C4-2B (cell line): Measurements from ENCODE around the gene ABHD2.

Source experiments
- ZFX ChIP-seq: fragments of 450-650 bp; IDR thresholded peaks from 2 replicates; pipeline ENCODE4 v1.6.1; 2017
- TF ChIP-seq, protein P1 (sequence below): fragments of 450-650 bp; conservative IDR thresholded peaks from 2 replicates; pipeline ENCODE4 v1.5.1; 2017; ENCODE audit warnings: mild to moderate bottlenecking

DNA sequence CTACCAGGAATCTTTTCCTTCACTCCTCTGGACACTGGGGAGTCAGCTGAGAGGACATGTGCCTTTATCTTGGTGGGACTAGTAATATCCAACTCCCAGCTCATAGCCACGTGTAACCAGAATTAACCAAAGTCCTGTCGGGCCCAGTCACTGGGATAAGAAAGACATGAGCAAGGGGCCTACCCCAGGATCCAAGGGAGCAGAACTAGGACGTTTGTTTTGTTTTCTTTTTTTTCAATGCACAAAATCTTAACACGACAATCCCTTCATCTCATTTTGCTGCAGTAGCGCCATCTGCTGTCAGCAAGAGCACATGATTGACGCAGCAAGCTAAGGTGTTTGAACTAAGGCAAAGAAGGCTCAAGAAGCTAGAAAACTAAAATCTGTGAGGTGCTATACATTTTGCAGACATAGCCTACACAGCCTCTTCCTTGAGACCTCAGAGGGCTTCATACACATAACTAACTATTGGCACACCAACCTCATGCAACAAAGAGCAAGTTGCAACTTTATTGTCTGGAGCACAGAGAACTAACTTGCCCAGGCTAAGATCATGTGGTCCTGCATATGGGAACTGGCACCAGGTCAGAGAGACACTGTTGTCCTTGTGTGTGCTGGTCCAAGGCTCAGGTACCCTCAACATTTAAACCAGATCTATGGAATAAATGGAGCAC lies 89.5 kb downstream of the ABHD2 start:
- TF ChIP-seq, protein P1, sequence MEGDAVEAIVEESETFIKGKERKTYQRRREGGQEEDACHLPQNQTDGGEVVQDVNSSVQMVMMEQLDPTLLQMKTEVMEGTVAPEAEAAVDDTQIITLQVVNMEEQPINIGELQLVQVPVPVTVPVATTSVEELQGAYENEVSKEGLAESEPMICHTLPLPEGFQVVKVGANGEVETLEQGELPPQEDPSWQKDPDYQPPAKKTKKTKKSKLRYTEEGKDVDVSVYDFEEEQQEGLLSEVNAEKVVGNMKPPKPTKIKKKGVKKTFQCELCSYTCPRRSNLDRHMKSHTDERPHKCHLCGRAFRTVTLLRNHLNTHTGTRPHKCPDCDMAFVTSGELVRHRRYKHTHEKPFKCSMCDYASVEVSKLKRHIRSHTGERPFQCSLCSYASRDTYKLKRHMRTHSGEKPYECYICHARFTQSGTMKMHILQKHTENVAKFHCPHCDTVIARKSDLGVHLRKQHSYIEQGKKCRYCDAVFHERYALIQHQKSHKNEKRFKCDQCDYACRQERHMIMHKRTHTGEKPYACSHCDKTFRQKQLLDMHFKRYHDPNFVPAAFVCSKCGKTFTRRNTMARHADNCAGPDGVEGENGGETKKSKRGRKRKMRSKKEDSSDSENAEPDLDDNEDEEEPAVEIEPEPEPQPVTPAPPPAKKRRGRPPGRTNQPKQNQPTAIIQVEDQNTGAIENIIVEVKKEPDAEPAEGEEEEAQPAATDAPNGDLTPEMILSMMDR, result peak; percentile 85
- TF ChIP-seq ZFX, result no peak
